Measurements from ENCODE around the gene TMSB10.
"Not testable (repeated sequence)": the region's sequence is repeated elsewhere in the genome, so short reads cannot be mapped to it uniquely, and the experiment has no call there.

GRCh38 chr2:84872691-84873090, 32.8 kb upstream of the TMSB10 start:
- TF ChIP-seq CTCF (IDR thresholded peaks at IDR 0.05; ENCODE audit: low read depth, low read length); POLR2A (IDR thresholded peaks at IDR 0.05; ENCODE audit: extremely low read depth, insufficient read length); MAX (IDR thresholded peaks at IDR 0.05; ENCODE audit: low read depth, low read length); MYC (IDR thresholded peaks at IDR 0.05; ENCODE audit: low read depth, low read length): not testable (repeated sequence)

Measured in NB4 (cell line).